PC-9 (cell line): ENCODE measurements around the gene HIVEP2.

Experiments used
- CTCF ChIP-seq: fragments of 200-600 bp; sonication (generic); conservative IDR thresholded peaks from 2 replicates; pipeline ENCODE4 v1.6.1; 2017; ENCODE audit warnings: mixed run types, antibody characterized with exemption, mild to moderate bottlenecking, moderate library complexity
- EZH2 ChIP-seq: fragments of 200-600 bp; sonication (generic); IDR thresholded peaks from 2 replicates; pipeline ENCODE4 v1.8.0; 2017; ENCODE audit warnings: antibody characterized with exemption, low read depth

- TF ChIP-seq CTCF (no peak), EZH2 (no peak)
These were observed 200.1 kb downstream of the HIVEP2 start for GRCh38 chr6:142744836-142745235.
